DND-41 (cell line): ENCODE data around the gene COLEC12.

Experiments used
- ATAC-seq: fragments of 200-7000 bp; cut with Tn5 transposase; 3 replicates; pipeline ENCODE4 v1.9.1; 2021; ENCODE audit warnings: low read depth; ENCODE audit not compliant: insufficient read depth
- DNase-seq: peaks from one replicate; pipeline ENCODE4 v3.0.0-alpha.2; 2020
- H2AFZ ChIP-seq: 2 replicates; pipeline ENCODE4 v1.6.0; 2012; ENCODE audit warnings: low read depth, low read length
- H3K27ac ChIP-seq: 2 replicates; pipeline ENCODE4 v1.5.1; 2012; ENCODE audit warnings: low read length, inconsistent platforms
- H3K27me3 ChIP-seq: fragments of 200-600 bp; sonication (generic); 2 replicates; pipeline ENCODE4 v1.6.0; 2012; ENCODE audit warnings: low read length, mild to moderate bottlenecking, inconsistent platforms; ENCODE audit not compliant: insufficient read depth, poor library complexity
- H3K36me3 ChIP-seq: 2 replicates; pipeline ENCODE4 v1.5.1; 2012; ENCODE audit warnings: low read length, inconsistent platforms; ENCODE audit not compliant: insufficient read depth
- H3K4me1 ChIP-seq: 2 replicates; pipeline ENCODE4 v1.5.1; 2012; ENCODE audit warnings: mild to moderate bottlenecking, low read length; ENCODE audit not compliant: insufficient read depth
- H3K4me2 ChIP-seq: 2 replicates; pipeline ENCODE4 v1.6.0; 2012; ENCODE audit warnings: mild to moderate bottlenecking, moderate library complexity, low read length, inconsistent platforms; ENCODE audit not compliant: insufficient read depth
- H3K4me3 ChIP-seq, 2 experiments: fragments of 200-600 bp in 1 of 2; shearing (Covaris generic) in 1 of 2; 2 replicates each; pipeline ENCODE4 v1.5.1; 2012 to 2016; ENCODE audit warnings: inconsistent platforms in 2 of 2, low read length in 2 of 2, mild to moderate bottlenecking in 2 of 2, low read depth in 1 of 2, moderate library complexity in 1 of 2
- H3K79me2 ChIP-seq: 2 replicates; pipeline ENCODE4 v1.6.0; 2012; ENCODE audit warnings: low read length, inconsistent platforms; ENCODE audit not compliant: insufficient read depth
- H3K9ac ChIP-seq: 2 replicates; pipeline ENCODE4 v1.6.0; 2012; ENCODE audit warnings: low read depth, mild to moderate bottlenecking, inconsistent platforms, low read length, moderate library complexity
- H3K9me3 ChIP-seq: 2 replicates; pipeline ENCODE4 v1.5.1; 2012; ENCODE audit warnings: low read length, moderate library complexity, mild to moderate bottlenecking, inconsistent platforms; ENCODE audit not compliant: insufficient read depth, severe bottlenecking
- H4K20me1 ChIP-seq: 2 replicates; pipeline ENCODE4 v1.6.0; 2012; ENCODE audit warnings: low read length; ENCODE audit not compliant: insufficient read depth
- EZH2 ChIP-seq: IDR thresholded peaks from 3 replicates; pipeline ENCODE4 v1.6.1; 2012; ENCODE audit warnings: borderline replicate concordance, low read depth, mild to moderate bottlenecking, moderate library complexity, low read length, inconsistent platforms; ENCODE audit not compliant: severe bottlenecking
- TF ChIP-seq, protein P1 (sequence below): IDR thresholded peaks from 2 replicates; pipeline ENCODE4 v1.5.1; 2012; ENCODE audit warnings: borderline replicate concordance, low read length, moderate library complexity, mild to moderate bottlenecking; ENCODE audit not compliant: poor library complexity, severe bottlenecking; ENCODE audit errors: extremely low read depth

COLEC12 gene

DNA sequence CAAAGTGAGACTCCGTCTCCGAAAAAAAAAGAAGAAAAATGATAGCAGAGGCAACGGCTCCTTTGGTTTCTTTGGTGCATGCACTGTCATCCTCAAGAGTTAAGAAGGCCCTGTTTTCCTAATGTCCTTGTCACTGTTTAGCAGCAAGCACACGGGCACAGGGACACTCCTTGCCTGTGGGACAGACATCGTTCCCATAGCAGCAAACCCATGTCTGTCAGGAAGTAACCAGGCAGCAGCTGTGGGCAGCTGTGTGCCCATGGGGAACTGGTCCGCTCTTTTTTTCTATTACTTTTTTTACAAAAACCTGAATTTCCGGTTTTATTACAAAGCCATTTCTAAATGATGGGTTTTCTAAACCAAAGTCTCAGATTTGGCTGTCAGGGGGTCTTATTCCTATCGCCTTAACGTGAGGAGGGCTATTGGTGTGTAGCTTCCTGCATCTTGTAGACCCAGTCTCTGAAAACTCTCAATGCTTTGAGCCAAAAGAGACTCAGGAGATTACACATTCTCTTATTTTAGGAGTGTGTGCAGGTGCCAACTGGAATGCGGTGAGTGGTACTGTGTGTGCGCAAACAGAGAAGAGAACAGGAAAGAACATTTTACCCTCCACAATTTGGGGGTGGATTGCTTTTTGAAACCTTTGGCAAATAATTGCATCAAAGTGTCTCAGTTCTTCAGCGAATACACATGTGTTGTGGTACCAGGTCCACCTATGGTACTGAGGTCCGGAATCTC lies 109.6 kb downstream of the COLEC12 start:
- TF ChIP-seq, protein P1, sequence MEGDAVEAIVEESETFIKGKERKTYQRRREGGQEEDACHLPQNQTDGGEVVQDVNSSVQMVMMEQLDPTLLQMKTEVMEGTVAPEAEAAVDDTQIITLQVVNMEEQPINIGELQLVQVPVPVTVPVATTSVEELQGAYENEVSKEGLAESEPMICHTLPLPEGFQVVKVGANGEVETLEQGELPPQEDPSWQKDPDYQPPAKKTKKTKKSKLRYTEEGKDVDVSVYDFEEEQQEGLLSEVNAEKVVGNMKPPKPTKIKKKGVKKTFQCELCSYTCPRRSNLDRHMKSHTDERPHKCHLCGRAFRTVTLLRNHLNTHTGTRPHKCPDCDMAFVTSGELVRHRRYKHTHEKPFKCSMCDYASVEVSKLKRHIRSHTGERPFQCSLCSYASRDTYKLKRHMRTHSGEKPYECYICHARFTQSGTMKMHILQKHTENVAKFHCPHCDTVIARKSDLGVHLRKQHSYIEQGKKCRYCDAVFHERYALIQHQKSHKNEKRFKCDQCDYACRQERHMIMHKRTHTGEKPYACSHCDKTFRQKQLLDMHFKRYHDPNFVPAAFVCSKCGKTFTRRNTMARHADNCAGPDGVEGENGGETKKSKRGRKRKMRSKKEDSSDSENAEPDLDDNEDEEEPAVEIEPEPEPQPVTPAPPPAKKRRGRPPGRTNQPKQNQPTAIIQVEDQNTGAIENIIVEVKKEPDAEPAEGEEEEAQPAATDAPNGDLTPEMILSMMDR, result no peak
- TF ChIP-seq EZH2, result no peak
- Histone ChIP-seq H3K27me3 (peaks cover 10% of the 10 kb centered on the region), H3K9ac (no peak overlapping the region), H2AFZ (no peak overlapping the region), H3K36me3 (no peaks in the 10 kb centered on the region), H3K4me2 (no peak overlapping the region), H4K20me1 (no peaks in the 10 kb centered on the region), H3K27ac (no peak overlapping the region), H3K4me3 (no peak overlapping the region), H3K4me1 (no peaks in the 10 kb centered on the region), H3K79me2 (no peaks in the 10 kb centered on the region), H3K9me3 (no peaks in the 10 kb centered on the region)
- DNase-seq (no peak), ATAC-seq (no peak)

DNA sequence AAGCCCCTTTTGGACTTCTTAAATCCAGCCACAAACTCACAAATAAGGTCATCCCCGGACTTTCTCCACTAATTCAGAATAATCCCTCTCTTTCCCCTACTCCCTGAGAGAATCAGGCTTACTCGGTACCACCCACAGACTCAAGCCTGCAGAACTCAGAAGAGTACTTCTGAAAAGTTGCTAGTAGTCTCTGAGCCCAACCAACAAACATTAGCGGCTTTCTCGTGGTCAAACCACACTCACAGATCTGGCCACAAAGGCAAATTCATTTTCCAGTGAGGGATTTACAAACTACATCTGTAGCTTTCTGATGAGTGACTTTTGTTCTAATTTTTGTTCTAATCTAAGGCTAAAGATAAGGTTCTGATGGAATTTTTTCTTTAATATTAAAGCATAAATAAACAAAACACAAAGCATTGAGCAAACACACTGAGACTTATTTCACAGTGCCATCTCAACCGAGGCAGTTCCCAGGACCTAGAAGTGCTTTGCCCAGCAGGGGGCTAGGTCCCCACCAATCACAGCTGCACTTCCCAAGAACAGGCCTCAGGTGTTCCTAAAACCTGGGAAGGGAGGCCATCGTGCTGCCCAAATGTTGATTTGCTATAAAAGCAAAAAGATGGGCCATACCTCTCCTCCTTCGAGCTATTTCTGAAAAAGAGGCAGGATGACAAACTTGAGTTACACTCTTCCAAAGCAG lies 110.7 kb downstream of the COLEC12 start:
- Histone ChIP-seq H3K9me3 (no peaks in the 10 kb centered on the region), H3K27me3 (peaks cover 10% of the 10 kb centered on the region), H3K36me3 (no peaks in the 10 kb centered on the region), H3K4me2 (no peak overlapping the region), H2AFZ (no peak overlapping the region), H3K4me1 (no peaks in the 10 kb centered on the region), H3K9ac (no peak overlapping the region), H3K79me2 (no peaks in the 10 kb centered on the region), H3K4me3 (no peak overlapping the region), H4K20me1 (no peaks in the 10 kb centered on the region), H3K27ac (no peak overlapping the region)
- DNase-seq (peak; percentile 24), ATAC-seq (peak; percentile 66)
- no peak for TF ChIP-seq EZH2
- TF ChIP-seq, protein P1, result peak; percentile 20

DNA sequence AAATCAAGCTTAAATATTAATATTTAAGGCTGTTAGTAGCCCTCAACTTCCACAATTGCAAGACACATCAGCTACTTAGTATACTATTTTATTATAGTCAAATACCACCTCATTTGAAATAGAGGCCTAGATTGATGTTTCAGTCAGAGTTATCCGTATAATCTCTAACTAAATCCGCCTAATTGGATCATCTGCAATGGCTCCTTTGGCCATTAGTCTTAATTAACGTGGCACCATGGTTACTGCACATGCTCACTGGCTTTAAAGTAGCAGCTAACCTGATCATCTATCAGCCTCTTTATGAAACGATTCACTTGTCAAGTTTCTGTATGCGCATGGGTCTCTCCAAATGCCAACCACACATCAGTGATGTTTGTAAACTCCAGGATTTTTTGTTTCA lies 112.3 kb downstream of the COLEC12 start:
- Histone ChIP-seq H3K9ac (no peak overlapping the region), H3K36me3 (no peaks in the 10 kb centered on the region)
- TF ChIP-seq EZH2, result no peak
- TF ChIP-seq, protein P1, result no peak

More for the DNA sequence above, 112.3 kb downstream of the COLEC12 start:
- H3K9me3 ChIP-seq, result no peaks in the 10 kb centered on the region
- no peak overlapping the region for H3K27ac ChIP-seq
- H2AFZ ChIP-seq, result no peak overlapping the region
- H3K4me2 ChIP-seq, result no peak overlapping the region
- H4K20me1 ChIP-seq, result no peaks in the 10 kb centered on the region
- no peaks in the 10 kb centered on the region for H3K4me1 ChIP-seq
- ATAC-seq (no peak), DNase-seq (no peak)
- H3K79me2 ChIP-seq, result no peaks in the 10 kb centered on the region
- peaks cover 4% of the 10 kb centered on the region for H3K27me3 ChIP-seq
- no peak overlapping the region for H3K4me3 ChIP-seq
